Activated gamma-delta T cell (primary cell): ENCODE measurements around the gene HPCAL1.

Source experiments
- DNase-seq: peaks from one replicate; lab custom pipeline; 2025; lab: John Stamatoyannopoulos, UW

Gene HPCAL1

DNA sequence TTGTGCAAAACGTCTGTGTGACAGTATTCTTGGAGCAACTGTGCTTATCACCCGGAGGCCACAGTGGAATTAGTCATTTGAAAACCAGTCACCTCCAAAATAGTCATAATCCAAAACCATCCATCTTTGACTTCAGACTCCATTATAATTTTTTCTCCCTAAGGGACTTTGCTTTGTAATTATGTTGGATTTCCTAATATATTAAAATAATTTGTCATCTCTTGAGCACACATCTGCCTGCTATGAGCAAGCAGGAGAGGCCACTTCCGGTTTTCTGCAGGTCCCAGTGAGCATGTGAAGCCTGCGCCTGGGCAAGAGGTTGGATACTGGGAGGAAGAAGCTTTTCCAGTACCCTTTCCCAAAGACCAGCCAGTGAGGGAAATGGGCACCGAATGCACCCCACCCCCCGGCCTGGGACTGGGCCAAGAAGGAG lies 87.7 kb downstream of the HPCAL1 start:
- DNase-seq, result no peak

DNA sequence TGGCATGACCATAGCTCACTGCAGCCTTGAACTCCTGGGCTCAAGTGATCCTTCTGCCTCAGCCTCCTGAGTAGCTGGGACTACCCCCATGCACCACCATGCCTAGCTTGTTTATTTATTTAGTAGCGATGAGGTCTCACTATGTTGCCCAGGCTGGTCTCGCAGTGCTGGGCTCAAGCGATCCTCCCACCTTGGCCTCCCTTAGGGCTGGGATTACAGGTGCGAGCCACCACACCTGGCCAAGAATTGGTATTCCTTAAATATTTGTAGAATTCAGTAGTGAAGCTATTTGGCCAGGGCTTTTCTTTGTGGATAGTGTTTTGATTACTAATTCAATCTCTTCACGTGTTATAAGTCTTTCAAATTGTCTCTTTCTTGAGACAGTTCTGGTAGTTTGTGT lies 89.4 kb downstream of the HPCAL1 start:
- no peak for DNase-seq

DNA sequence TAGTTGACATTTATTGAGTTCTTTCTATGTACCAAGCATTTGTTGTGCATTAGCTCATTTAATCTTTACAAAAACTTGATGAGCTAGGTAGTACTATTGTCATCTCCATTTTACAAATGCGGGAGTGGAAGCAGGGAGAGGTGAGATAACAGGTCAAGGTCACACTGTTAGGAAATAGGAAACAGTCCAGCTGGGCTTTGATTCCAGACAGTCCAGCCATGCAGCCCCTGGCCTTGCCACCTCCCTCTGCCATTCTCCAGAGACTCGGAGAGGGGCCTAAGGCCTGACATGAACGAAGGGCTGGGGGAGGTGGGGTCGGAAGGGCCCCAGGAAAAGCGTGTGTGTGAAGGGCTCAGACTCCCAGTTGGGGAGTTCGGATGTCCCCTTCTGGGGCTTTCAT lies 89.8 kb downstream of the HPCAL1 start:
- DNase-seq, result no peak

DNA sequence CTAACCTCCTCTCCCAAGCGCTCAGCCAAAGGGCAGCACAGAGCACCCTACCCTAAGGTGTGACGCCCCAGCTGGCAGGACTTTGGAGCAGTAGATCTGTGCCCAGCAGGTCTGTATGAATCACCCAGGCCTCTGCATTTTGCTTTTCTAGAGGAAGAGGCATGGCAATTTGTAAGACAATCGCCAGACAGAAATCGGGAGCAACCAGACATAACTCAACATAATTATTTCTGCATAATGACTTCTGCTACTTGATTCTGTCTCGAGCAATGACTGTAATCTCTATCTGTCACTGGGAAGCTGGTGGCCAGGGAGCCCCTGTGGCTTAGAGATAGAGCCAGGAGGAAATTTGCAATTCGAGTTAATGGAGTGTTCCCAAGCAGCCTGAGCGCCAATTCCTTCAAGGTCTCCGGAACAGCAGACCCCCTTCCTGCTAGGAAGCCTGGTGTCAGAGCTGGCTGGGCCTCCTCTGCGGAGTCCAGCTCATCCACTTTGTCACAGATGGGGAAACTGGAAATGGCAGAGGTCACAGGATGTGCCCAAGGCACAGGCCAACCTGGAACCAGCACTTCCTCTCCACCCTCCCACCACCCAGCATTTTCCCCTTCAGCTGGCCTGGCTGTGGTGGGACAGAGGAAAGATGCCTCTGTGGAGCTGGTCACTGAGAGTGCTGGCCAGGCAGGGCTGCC lies 90.4 kb downstream of the HPCAL1 start:
- no peak for DNase-seq

DNA sequence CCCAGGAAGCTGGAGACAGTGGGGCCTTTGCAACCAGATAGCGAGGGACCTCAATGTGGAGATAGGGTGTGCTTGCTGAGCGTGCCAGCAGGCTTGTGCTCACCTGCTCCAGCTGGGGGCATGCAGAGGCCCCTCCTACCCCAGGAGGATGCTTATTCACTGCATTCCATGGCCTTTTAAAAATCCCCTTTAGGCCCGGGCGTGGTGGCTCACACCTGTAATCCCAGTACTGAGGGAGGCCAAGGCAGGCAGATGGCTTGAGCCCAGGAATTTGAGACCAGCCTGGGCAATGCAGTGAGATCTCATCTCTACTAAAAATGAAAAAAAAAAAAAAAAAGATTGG lies 90.9 kb downstream of the HPCAL1 start:
- DNase-seq, result no peak

DNA sequence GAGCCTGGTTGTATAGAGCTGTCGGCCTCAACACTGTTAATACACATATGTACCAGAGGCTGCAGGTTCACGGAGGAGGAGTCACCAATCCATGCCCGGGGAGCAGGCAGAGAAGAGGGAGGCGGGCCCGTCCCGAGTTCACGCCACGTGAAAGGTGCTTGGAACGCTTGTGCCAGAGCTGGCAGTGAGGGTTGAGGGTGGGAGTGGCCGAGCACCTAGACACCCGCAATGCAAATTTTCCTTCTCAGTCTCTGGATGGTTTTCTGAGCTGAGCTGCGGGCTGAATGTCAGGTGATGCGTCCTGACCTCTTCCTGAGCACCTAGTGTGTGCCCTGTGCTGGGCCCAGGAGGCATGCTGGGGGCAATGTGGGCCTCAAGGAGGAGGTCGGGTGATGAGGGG lies 93.2 kb downstream of the HPCAL1 start:
- DNase-seq, result no peak

DNA sequence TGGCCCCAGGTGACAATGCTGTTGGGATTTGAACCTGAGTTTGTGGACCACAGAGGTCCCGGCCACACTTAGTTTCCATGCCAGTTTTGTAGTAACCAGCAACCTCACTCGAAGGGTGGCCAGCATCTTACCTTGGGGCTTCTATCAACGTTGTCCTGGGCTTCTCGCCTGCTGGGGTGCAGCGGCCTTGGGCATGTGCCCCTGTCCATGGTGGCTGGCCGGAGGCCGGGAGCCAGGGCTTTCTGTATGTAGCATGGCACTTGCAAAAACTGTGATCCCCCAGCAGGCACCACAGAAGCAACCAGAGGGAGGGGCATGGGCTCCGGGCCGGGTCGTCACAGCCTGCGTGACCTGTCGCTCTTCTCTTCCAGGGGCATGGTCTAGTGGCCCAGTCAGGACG lies 93.8 kb downstream of the HPCAL1 start:
- no peak for DNase-seq

DNA sequence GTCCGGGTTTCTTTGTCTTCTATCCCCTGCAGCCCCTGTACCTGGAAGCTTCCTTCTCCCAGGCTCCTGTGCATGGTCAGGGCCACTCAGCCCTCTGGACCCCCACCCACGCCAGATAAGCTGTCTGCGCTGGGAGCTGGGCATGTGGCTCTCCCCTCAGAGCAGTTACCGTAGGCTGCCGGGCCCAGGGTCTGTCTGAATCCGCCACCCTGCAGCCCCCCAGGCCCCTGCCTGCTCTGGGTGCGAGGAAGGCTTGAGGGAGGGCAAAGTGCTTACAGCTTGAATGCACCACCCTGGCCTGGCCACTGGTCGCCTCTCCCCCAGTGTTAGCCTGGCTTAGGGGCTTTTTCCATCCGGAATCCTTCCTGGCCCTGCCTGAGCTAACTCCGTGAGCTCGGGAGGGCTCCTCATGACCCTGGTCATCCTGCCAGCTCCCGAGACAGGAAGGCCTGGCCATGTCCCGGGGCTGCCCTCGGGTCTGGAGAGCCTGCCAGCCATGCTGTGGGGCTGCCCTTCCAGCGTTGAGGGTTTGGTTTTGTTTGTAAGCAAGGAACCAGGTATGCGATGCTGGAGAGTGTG lies 94.7 kb downstream of the HPCAL1 start:
- no peak for DNase-seq

DNA sequence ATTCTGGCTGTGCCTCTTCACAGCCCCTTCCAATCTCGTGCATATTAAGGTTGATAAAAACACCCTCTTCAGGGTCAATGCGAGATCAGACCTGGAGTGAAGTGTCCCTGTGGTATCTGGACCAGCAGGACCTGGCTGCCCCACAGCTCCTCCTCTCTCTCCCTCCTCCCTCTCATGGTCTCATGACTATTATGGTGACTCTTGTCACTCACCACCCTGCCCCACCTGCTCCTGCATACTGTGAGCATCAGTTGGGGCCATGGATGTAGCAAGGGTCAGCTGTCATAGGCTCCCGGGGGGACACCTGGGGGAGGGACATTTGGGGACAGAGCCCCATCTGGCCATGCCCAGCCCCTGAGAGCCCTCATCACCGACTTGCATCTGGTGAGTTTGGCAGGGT lies 95.2 kb downstream of the HPCAL1 start:
- no peak for DNase-seq

DNA sequence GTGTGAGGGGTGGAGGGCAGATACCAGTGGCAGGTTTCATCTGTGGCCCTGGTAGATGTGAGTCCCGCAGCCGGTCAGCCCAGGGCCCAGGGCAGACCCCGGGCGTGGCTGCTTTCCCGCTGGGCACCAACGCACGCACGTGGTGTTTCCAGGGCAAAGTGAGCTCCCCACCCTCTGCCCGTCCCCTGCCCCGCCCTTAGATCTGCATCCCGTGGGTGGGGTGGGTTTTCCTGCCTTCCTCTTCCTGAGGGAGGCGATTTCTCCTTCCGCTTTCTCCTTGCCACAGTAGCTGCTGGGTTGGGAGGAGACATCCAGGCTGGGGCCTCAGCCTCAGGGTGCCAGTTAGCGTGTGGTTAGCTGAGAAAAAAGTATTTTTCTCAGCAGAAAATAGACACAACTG lies 95.8 kb downstream of the HPCAL1 start:
- no peak for DNase-seq

DNA sequence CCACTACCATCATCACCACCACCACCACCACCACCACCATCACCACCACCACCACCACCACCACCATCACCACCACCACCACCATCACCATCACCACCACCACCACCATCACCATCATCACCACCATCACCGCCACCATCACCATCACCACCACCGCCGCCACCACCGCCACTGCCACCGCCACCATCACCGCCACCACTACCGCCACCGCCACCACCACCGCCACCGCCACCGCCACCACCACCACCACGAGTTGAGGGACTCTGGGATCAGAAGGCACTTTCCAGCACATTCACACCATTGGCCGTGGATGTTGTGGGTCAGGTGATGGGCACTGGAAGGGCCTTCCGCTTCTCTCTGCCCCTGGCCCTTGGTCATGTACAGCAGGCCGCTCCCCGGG lies 96.7 kb downstream of the HPCAL1 start:
- DNase-seq, result no peak

DNA sequence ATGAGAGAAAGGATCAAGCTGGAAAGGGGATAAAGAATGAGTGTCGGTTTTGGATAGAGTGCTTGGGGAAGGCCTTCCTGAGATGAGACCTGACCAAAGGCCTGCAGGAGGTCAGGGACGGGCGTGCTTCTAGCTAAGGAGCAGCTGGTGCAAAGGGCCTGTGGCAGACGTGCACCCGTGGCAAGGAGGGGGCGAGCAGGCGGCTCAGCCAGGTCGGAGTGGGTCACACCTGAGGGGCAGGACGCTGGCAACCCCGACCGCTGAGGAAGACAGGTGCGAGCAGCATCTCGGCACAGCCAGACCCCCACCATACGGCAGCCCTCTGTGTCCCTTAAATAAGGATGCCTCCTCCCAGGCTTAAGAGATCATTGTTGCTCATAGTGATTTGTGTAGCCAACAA lies 97.3 kb downstream of the HPCAL1 start:
- no peak for DNase-seq

DNA sequence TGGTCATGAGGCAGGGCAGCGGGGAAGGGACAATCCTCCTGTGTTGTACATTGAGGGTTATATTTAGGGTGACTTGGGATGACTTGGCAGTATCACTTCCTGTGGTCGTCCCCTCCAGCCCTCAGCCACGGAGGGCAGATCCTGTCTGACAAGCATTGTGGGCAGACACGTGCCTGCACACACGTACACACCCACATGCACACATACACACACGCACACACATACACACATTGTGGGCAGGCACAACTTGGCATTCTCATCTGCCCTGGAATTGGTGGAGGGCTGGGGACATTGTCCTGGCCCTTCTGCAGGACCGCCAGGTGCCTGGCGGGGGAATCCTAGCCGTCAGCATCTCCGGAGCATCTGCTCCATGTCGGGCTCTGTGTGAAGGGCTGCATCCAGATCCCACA lies 97.9 kb downstream of the HPCAL1 start:
- DNase-seq, result no peak

DNA sequence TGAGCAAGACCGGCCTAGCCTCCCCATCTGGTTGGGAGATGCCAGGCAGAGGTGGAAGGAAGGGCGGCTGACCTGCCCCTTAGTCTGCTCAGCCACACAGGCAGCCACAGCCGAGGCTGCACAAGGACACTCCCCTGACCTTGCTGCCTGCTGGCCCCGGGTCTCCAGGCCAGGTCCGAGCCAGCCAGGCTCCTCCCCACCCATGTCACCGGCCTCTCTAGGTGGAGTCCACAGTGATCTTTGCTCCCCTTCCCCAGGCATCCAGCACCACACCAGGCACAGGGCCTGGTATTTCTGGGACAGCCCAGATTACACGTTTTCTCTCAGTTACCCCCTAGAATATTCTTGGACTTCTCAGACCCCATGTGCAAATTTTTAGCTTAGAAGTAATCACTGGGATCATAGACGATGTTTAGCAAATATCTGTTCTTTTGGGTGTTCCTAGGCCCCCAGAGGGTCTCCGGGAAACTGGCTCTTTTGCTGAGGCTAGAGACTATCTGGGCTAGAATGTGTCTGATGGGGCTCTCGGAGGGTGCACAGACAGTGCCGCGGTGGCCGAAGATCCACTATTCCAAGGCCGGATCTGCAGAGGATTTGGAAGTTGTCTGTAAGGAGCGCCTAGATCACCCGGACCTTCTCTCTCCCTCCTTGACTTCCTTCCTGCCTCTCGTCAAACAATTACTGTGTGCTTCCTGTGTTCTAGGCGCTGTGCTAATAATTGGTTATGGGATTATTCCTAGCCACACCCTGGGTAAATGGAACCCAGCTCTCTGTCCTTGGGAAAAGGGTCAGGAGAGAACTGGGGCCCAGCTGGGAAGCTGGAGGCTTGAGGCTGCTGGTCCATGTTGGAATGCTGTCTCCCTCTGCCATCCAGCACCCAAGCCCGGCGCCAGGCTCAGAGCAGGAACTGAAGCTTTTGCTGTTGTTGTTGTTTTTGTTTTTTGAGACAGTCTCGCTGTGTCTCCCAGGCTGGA lies 98.6 kb downstream of the HPCAL1 start:
- no peak for DNase-seq

DNA sequence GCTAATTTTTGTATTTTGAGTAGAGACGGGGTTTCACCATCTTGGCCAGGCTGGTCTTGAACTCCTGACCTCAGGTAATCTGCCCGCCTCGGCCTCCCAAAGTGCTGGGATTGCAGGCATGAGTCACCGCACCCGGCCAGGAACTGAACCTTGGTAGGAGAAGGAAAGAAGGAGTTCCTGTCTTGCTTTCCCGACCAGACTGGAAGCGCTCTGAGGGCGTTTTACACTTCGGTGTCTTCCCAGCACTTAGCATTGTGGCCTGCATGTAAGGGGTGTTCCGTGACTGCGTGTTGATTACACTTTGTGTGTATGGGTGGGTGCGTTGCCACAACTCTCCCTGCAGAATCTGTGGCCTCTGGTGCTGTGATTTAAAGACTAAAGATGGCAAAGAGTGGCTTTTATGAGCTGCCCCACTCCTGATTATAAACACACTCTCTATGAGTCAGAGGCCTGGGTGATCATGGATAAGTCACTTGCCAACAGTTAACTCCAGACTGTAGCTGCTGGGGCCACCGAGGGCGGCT lies 99.4 kb downstream of the HPCAL1 start:
- DNase-seq, result no peak

DNA sequence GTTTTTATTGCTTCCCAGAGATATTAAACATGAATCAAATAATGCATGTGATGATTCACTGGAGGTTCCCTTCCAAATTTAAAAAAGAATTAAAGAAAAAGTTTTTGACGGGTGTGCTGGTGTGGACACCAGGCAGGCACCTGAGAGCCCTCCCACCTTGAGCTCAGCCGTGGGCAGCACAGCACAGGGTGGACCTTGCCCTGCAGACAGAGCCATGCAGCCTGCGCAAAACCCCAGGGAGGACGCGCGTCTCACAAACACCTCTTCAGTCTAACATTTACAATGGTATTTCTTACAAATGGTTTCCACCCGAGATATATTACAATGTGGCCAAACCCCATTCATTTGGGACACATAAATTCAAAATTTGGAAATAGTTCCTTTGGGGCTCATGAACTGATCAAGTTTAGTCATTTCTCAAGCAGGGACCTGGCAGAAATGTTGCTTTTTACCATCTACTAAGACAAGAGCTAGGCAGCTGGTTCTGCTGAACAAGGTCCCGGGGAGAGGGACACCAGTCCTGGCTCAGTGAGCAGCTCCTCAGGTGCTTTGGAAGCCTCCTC lies 100.0 kb downstream of the HPCAL1 start:
- DNase-seq, result no peak

DNA sequence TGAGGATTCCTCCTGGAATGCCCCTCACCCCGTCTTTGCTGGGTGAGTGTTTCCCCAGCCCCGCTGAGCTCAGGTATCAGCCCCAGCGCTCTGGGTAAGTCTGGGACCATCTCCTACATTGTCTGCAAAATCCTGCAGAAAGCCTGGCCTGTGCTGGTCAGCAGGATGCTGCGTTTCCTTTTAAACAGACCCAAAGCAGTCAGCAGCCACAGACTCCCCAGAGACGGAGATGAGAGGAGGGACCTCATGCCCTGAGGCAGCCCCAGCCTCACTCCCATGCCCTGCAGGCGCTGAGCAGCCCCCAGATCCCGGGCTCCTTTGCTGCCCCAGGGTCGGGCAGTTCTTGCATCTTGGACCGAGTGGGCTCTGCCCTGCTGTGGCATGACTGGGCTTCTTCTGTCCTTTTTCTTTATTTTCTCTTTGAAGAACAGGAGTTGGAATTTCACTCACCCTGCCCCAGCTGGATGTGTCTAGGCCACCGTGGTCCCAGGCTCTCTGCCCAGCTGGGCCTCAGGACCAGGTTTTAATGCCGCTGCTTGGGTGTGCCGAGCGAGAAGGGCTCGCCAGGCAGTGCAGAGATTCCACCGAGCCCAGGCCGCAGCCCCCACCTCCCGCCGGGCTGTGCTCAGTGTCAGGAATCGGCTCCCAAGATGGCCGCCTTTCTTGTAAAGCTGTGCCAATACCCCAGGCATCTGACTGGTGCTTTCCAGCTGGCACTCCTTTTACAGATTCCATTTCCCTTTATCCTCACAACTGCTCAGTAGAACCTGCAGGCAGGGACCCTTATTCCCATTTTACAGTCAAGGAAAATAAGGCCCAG lies 101.8 kb downstream of the HPCAL1 start:
- DNase-seq, result no peak

DNA sequence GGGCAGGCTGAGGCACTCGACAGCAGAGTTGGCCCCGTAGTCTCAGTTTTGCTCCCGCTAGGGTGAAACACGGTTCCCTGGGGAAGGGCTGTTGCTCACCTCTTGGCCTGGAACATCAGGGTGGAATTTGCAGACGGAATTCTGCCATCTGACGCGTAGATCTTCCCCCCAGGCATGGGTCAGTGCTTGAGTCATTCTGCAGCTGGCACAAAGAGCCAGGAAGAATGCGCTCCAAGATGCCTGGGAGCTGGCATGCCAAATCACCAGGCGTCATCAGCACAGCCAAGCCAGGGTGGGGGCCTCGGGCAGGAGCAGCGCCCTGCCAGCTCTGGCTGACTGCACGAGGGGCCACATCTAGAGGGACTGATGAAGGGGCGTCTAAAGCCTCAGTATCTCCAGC lies 102.7 kb downstream of the HPCAL1 start:
- DNase-seq, result no peak

DNA sequence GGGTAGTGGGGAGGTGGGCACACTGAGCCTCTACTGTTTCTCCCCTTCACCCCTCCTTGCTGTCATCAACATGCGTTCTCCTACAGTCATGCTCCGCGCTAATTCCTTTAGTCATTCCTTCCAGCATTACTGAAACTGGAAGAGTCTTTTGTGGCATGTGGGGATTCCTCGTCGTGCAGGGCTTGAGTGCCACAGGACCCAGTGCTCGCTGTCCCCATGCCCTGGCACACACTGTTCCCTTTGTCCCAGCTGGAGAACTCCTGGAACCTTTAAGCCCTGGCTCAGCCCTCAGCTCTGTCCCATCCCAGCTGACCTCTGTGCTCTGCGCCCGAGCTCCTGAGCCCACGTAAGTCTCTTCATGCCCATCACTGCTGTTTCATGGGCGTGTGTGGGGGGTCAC lies 103.3 kb downstream of the HPCAL1 start:
- no peak for DNase-seq

DNA sequence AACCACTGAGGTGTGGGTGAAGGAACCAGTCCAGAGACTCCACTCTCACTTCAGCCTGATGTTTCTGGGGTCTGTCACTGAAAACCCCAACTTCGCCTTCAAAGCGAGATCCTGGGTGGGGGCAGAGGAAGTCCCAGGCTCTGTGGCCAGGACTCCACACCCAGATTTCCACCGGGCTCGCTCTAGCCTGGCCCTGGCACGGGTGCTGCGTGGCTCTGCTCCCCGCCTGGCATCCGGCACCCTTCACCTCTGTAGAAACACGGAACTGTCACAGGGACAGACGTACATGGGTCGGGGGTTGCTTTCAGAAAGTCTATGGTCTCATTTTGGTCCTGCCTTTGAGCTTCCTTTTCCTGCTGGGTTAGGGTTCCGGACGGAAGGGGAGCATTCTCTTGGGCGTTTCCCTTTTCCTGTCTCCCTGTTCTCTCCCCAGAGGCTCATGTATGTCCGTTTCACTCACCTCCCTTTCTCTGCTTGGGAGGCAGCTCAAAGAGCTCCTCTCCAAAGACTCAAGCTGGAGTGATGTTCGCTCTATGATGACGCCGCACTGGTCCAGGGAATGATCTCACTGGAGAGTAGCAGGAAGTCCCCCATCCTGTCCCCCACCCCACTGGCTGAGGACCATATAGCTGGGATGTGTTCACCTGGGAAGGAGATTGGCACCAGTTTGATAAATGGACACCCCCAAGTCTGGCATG lies 103.9 kb downstream of the HPCAL1 start:
- DNase-seq, result no peak

DNA sequence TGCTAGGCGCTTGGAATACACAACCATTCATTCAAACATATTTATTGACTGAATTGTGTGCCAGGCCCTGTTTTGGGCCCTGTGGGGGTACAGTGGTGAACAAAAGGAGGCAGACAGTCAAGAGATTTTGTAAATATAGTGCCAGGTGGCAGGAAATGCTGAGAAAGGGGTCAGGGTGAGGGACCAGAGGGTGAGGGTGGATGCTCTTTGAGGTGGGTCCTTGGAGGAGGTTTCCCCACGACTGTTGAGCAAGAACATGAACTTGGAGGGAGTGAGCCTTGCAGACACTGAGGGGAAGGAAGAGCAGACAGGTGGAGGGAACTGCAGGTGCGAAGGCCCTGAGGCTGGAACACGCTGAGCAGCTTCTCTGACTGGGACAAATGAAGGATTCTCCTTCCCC lies 104.7 kb downstream of the HPCAL1 start:
- DNase-seq, result no peak
